Ishikawa (cell line): ENCODE data around the gene CDA.

Source experiments
- CEBPB ChIP-seq: IDR thresholded peaks from 2 replicates; pipeline ENCODE4 v1.6.1; 2012
- CREB1 ChIP-seq: IDR thresholded peaks from 2 replicates; pipeline ENCODE4 v1.6.1; 2012; ENCODE audit warnings: low read depth
- EGR1 ChIP-seq: IDR thresholded peaks from 2 replicates; pipeline ENCODE4 v1.6.1; 2012
- EP300 ChIP-seq: IDR thresholded peaks from 2 replicates; pipeline ENCODE4 v1.6.1; 2012; ENCODE audit warnings: borderline replicate concordance
- FOXM1 ChIP-seq: IDR thresholded peaks from 2 replicates; pipeline ENCODE4 v1.6.1; 2012; ENCODE audit warnings: low read depth, borderline replicate concordance
- MAX ChIP-seq: IDR thresholded peaks from 2 replicates; pipeline ENCODE4 v1.6.1; 2012
- NFIC ChIP-seq: IDR thresholded peaks from 2 replicates; pipeline ENCODE4 v1.6.1; 2012
- RAD21 ChIP-seq: IDR thresholded peaks from 2 replicates; pipeline ENCODE4 v1.6.1; 2012; ENCODE audit warnings: low read depth
- REST ChIP-seq: IDR thresholded peaks from 2 replicates; pipeline ENCODE4 v1.6.1; 2012; ENCODE audit warnings: low read depth, mild to moderate bottlenecking
- TAF1 ChIP-seq: IDR thresholded peaks from 2 replicates; pipeline ENCODE4 v1.6.1; 2012; ENCODE audit warnings: low read depth, mild to moderate bottlenecking
- TCF12 ChIP-seq: IDR thresholded peaks from 2 replicates; pipeline ENCODE4 v1.6.1; 2012; ENCODE audit warnings: low read depth
- TEAD4 ChIP-seq: IDR thresholded peaks from 2 replicates; pipeline ENCODE4 v1.6.1; 2012
- USF1 ChIP-seq: IDR thresholded peaks from 2 replicates; pipeline ENCODE4 v1.6.1; 2012
- YY1 ChIP-seq: IDR thresholded peaks from 2 replicates; pipeline ENCODE4 v1.6.1; 2012; ENCODE audit warnings: low read depth
- ZBTB7A ChIP-seq: IDR thresholded peaks from 2 replicates; pipeline ENCODE4 v1.6.1; 2012; ENCODE audit warnings: low read depth

CDA gene

DNA sequence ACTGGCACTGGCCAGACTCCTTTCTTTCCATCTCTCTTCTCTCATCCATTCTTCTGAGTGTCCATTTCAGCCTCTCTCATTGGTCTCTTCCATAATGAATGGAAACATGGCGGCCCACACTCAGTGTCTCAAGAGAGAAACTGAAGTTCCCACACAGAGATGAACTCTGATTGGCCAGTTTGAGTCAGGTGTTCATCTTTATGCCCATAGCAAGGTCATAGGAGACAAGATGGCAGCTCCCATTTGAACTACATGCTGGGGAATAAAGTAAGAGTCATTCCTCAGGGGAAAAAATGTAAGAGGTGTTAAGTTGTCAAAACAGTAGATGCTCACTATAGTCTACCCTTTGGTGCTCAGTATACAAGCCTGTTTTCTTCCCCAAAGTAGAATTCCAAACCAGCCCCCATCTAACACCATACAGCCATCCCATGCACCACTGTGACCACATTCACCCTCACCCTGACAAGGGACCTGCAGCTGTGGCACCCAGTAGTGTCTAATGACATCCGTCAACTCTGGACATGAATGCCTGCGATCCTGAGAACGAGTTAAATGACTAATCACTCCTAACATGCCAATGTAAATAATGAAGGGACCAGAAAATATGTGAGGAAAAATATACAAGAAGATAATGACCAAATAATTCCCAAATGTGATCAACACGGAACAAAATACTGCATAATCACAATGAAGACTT is 12.4 kb downstream of the CDA start:
- TF ChIP-seq ZBTB7A (no peak), FOXM1 (no peak), TEAD4 (no peak), TCF12 (no peak), USF1 (no peak; the same call in 1 of the 2 replicates), RAD21 (no peak), NFIC (no peak), EGR1 (no peak), TAF1 (no peak), YY1 (no peak), MAX (no peak), EP300 (no peak), CREB1 (no peak), REST (no peak), CEBPB (no peak)

DNA sequence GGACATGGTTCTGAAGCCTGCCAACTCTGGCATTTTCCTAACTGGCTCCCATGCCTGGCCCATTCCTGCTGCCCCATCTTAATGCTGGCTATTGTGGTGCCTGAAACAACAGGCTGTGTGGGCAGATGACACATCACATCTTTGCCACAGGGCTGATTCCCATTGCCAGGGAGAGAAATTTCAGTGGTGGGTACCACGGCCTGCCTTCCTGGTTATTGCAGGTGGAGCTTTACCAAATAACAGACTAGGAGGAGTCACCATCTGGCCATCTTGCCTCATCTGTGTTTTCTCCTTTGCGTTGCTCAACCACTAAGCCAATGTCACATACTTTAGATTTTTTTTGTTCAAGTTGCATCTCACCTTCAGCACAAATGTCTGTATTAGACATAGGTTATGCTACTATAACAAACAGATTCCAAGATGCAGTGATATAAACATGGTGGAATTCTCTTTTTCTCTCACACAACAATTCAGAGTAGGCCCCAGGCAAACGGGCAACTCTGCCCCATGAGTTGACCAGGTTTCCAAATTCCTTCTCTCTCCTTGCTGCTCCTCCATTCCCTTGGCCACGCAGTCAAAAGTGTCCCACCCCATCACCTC is 14.1 kb downstream of the CDA start:
- TF ChIP-seq MAX (no peak), REST (no peak), RAD21 (no peak), EGR1 (no peak), USF1 (no peak), ZBTB7A (no peak), NFIC (no peak)

- peak; percentile 86 for TF ChIP-seq USF1
- TF ChIP-seq YY1, result peak; percentile 74
- TF ChIP-seq TCF12, result no peak
- TF ChIP-seq CEBPB, result no peak
- no peak for TF ChIP-seq RAD21
Observed at GRCh38 chr1:20603504-20604464, 14.9 kb downstream of the CDA start.

- no peak for TF ChIP-seq CREB1
- TF ChIP-seq NFIC, result no peak
- TF ChIP-seq TAF1, result no peak
- TF ChIP-seq YY1, result no peak
- TF ChIP-seq FOXM1, result no peak
- no peak for TF ChIP-seq EP300
- TF ChIP-seq MAX, result no peak
- no peak for TF ChIP-seq TCF12
- no peak for TF ChIP-seq REST
- no peak for TF ChIP-seq ZBTB7A
- no peak for TF ChIP-seq EGR1
- no peak for TF ChIP-seq CEBPB
- TF ChIP-seq TEAD4, result no peak
- TF ChIP-seq USF1, result no peak
- no peak for TF ChIP-seq RAD21
Observed at GRCh38 chr1:20604678-20605077, 15.8 kb downstream of the CDA start.
